Measurements from ENCODE around the gene PIK3R2. TPM values are rescaled to one million over a fixed set of nuclear protein-coding genes. Genes with fewer than 3 reads are reported as not detected.
"Not testable (repeated sequence)": the region's sequence is repeated elsewhere in the genome, so short reads cannot be mapped to it uniquely, and the experiment has no call there.

PIK3R2 gene
- total and polyA plus RNA-seq, 7 donors = 1.8 to 18.0 (median 7.9) TPM

GRCh38 chr19:18156841-18157464, 4.0 kb downstream of the PIK3R2 start:
- Histone ChIP-seq H3K36me3 (peaks cover 0 to 8% (median 6%) of the 10 kb centered on the region in 4 donors), H3K4me1 (peaks cover 0 to 64% (median 57%) of the 10 kb centered on the region in 4 donors), H3K4me3 (no peak overlapping the region), H3K27me3 (no peaks in the 10 kb centered on the region), H3K9me3 (no peaks in the 10 kb centered on the region), H3K27ac (peak overlapping the region; percentile 67 to 83 (median 75))
- no peak for TF ChIP-seq CTCF (IDR thresholded peaks at IDR 0.05)
- peak; percentile 25 to 63 (median 54) for TF ChIP-seq POLR2AphosphoS5 (IDR thresholded peaks at IDR 0.05)
- intact Hi-C loops (cut with DNase I) = no loop called here
- DNase-seq = peak; percentile 96
- 19 to 48% methylated on average over 22 of the region's 22 CpGs for WGBS, 2 donors

- no peak for TF ChIP-seq EP300 (IDR thresholded peaks at IDR 0.05)
- no peak for TF ChIP-seq POLR2AphosphoS5 (IDR thresholded peaks at IDR 0.05)
- no peak for TF ChIP-seq CTCF (IDR thresholded peaks at IDR 0.05)
- TF ChIP-seq POLR2A (IDR thresholded peaks at IDR 0.05) = no peak
- H3K36me3 ChIP-seq = peaks cover 0 to 14% (median 8%) of the 10 kb centered on the region in 4 donors
- no peak for DNase-seq
- H3K9me3 ChIP-seq = no peaks in the 10 kb centered on the region
- H3K4me3 ChIP-seq = no peak overlapping the region
- peaks cover 0 to 62% (median 57%) of the 10 kb centered on the region in 4 donors for H3K4me1 ChIP-seq
- no peaks in the 10 kb centered on the region for H3K27me3 ChIP-seq
- peak overlapping the region; percentile 67 to 83 (median 75) for H3K27ac ChIP-seq
- 21 to 52% methylated on average over 18 of the region's 18 CpGs for WGBS, 2 donors
- intact Hi-C loops (cut with DNase I) = no loop called here
Measured at GRCh38 chr19:18157465-18158063, 4.6 kb downstream of the PIK3R2 start.

- Histone ChIP-seq H3K27me3 (no peaks in the 10 kb centered on the region), H3K4me3 (no peak overlapping the region), H3K27ac (peak overlapping the region in 2 of 4 donors; percentile 81 to 83), H3K9me3 (no peaks in the 10 kb centered on the region), H3K36me3 (peaks cover 0 to 23% (median 15%) of the 10 kb centered on the region in 4 donors), H3K4me1 (peaks cover 0 to 60% (median 56%) of the 10 kb centered on the region in 4 donors)
- 80 to 89% methylated on average over 4 of the region's 4 CpGs for WGBS, 2 donors
- TF ChIP-seq EP300 (IDR thresholded peaks at IDR 0.05) = no peak
- TF ChIP-seq CTCF (IDR thresholded peaks at IDR 0.05) = no peak
- no peak for TF ChIP-seq POLR2AphosphoS5 (IDR thresholded peaks at IDR 0.05)
- no peak for TF ChIP-seq POLR2A (IDR thresholded peaks at IDR 0.05)
- intact Hi-C loops (cut with DNase I) = no loop called here
- DNase-seq = no peak
Measured at GRCh38 chr19:18158467-18158866, 5.5 kb downstream of the PIK3R2 start.

- Histone ChIP-seq H3K36me3 (peaks cover 0 to 30% (median 19%) of the 10 kb centered on the region in 4 donors), H3K4me1 (peaks cover 0 to 54% (median 49%) of the 10 kb centered on the region in 4 donors)
- intact Hi-C loops (cut with DNase I); H3K27ac ChIP-seq; H3K4me3 ChIP-seq; H3K9me3 ChIP-seq; H3K27me3 ChIP-seq; DNase-seq: not testable (repeated sequence)
- WGBS, 2 donors = 92 to 93% methylated on average over 6 of the region's 6 CpGs
Measured at GRCh38 chr19:18159059-18159616, 6.2 kb downstream of the PIK3R2 start.

GRCh38 chr19:18159810-18160209, 6.8 kb downstream of the PIK3R2 start:
- Histone ChIP-seq H3K27me3 (no peaks in the 10 kb centered on the region), H3K27ac (peak overlapping the region in 3 of 4 donors; percentile 73 to 77 (median 75)), H3K4me3 (no peak overlapping the region), H3K4me1 (peaks cover 0 to 47% (median 44%) of the 10 kb centered on the region in 4 donors), H3K36me3 (peaks cover 0 to 36% (median 21%) of the 10 kb centered on the region in 4 donors), H3K9me3 (no peaks in the 10 kb centered on the region)
- WGBS, 2 donors = 96 to 97% methylated on average over 10 of the region's 10 CpGs
- intact Hi-C loops (cut with DNase I) = loop anchor here (2.0 to 5.0 kb wide), 2 partner anchors 47 to 153 kb away; partner anchors contain the start of gene ARRDC2
- TF ChIP-seq POLR2A (IDR thresholded peaks at IDR 0.05) (no peak), EP300 (IDR thresholded peaks at IDR 0.05) (no peak), POLR2AphosphoS5 (IDR thresholded peaks at IDR 0.05) (no peak), CTCF (IDR thresholded peaks at IDR 0.05) (no peak)
- DNase-seq = no peak

Measured in sigmoid colon (tissue), 7 donors.